ENCODE measurements around the gene AGMO. TPM values are rescaled to one million over a fixed set of nuclear protein-coding genes. Genes with fewer than 3 reads are reported as not detected.

The AGMO gene
- polyA plus RNA-seq, 2 of the 4 experiments (the other 2 are of a cell fraction), result 2.6 to 7.9 TPM

DNA sequence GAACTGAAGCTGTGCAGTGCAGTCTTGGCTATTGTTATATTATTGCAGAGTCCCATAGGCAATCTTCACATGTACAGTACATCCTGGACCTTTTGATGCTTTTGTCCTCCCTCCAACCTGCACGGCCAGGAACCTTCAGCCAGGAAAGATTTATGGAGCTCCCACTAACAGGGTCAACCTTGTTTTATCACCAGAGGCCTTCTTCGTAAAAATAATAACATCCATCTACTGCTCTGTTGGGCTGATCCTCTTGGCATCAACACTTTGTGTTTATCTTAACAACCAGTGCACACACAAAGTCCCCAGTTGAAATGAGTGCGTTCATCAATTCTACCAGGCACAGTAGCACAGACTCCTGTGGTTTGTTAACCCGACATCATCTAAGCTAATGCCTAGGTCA is 72.4 kb downstream of the AGMO start (continued):
- TF ChIP-seq MAZ (IDR thresholded peaks at IDR 0.05; ENCODE audit: borderline replicate concordance, low read depth, low read length) (no peak), USF2 (IDR thresholded peaks at IDR 0.05) (no peak), ELK1 (IDR thresholded peaks at IDR 0.05; ENCODE audit: low read depth, low read length) (no peak), NFE2L2 (conservative IDR thresholded peaks at IDR 0.05; ENCODE audit: low read length) (no peak), JUNB (IDR thresholded peaks at IDR 0.05) (no peak)

DNA sequence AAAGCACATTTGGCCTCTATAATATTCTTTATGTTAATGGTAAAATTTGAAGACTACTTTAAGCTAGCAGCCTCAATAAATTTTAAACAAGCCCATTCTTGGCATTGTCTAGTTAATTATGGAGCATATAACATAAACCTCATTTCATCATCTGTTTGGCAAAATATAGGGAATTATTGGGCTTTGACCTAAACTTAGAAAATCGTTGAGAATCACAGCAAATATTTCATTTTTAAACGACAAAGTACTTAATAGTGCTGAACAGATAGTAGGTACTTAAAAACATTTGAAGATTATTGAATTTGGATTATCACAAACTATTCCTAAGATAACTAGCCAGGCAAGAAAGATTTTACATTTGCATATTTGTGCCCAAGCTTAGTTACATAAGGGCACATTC is 73.4 kb downstream of the AGMO start:
- H3K4me2 ChIP-seq, result no peak overlapping the region
- H3K27ac ChIP-seq, result no peak overlapping the region
- TF ChIP-seq KDM1A (IDR thresholded peaks at IDR 0.05; ENCODE audit: low read depth) (no peak), BHLHE40 (IDR thresholded peaks at IDR 0.05; ENCODE audit: low read depth, low read length) (no peak), ZSCAN20 (CRISPR knock-in tag; IDR thresholded peaks at IDR 0.05) (no peak), POLR2AphosphoS2 (conservative IDR thresholded peaks at IDR 0.05; ENCODE audit: low read length) (no peak), RAD21 (conservative IDR thresholded peaks at IDR 0.05 in 1 of 2, IDR thresholded peaks at IDR 0.05 in 1 of 2) (no peak), POLR2A (IDR thresholded peaks at IDR 0.05; ENCODE audit: low read length) (no peak), MAX (IDR thresholded peaks at IDR 0.05) (no peak), HOXA7 (CRISPR knock-in tag; IDR thresholded peaks at IDR 0.05) (no peak), TFCP2L1 (CRISPR knock-in tag; IDR thresholded peaks at IDR 0.05) (no peak), GATA3 (IDR thresholded peaks at IDR 0.05; ENCODE audit: borderline replicate concordance) (no peak), HEYL (CRISPR knock-in tag; IDR thresholded peaks at IDR 0.05) (no peak), ZFP36 (IDR thresholded peaks at IDR 0.05; ENCODE audit: borderline replicate concordance, partially characterized antibody) (no peak), SMC3 (IDR thresholded peaks at IDR 0.05) (no peak), MYC (IDR thresholded peaks at IDR 0.05; ENCODE audit: borderline replicate concordance, low read length) (no peak)
- TF ChIP-seq, protein P1, sequence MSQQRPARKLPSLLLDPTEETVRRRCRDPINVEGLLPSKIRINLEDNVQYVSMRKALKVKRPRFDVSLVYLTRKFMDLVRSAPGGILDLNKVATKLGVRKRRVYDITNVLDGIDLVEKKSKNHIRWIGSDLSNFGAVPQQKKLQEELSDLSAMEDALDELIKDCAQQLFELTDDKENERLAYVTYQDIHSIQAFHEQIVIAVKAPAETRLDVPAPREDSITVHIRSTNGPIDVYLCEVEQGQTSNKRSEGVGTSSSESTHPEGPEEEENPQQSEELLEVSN (IDR thresholded peaks at IDR 0.05; ENCODE audit: borderline replicate concordance, low read depth), result no peak
- no peaks in the 10 kb centered on the region for H3K9me3 ChIP-seq
- no peaks in the 10 kb centered on the region for H3K4me1 ChIP-seq
- ATAC-seq (no peak), FAIRE-seq (no peak), DNase-seq (ENCODE audit: low read depth in 1 of 2, low spot score in 1 of 2) (no peak)
- ChIA-PET POLR2A (no interaction called here), CTCF (no interaction called here)
- no peak overlapping the region for H3K4me3 ChIP-seq
- WGBS (ENCODE audit: missing lambda C conversion rate), result 33% methylated on average over 2 of the region's 2 CpGs

DNA sequence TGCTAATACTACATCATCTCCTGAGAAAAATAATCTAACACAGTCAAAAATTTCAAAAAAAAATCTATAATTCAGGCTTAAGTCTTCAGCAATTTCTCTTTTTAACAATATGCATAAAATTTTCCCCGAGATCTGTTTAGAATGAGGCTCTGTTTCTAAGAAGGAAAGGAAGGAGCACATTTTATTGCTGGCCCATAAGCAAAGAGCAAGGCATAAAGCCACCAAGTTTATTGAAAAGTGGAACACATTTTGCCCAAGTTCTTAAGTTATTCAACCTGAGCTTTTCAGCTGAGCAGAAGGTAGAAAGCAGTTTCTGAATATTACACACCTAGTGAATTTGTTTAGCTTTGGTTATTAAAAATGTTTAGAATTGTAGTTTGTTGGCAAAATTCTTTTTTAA is 73.9 kb downstream of the AGMO start:
- DNase-seq (ENCODE audit: low read depth in 1 of 2, low spot score in 1 of 2) (no peak), ATAC-seq (no peak), FAIRE-seq (no peak)
- WGBS (ENCODE audit: missing lambda C conversion rate), result 24% methylated on average over 1 of the region's 1 CpG
- Histone ChIP-seq H3K27ac (no peak overlapping the region), H3K9me3 (no peaks in the 10 kb centered on the region), H3K4me3 (no peak overlapping the region), H3K4me2 (no peak overlapping the region), H3K4me1 (no peaks in the 10 kb centered on the region)
- TF ChIP-seq KDM1A (IDR thresholded peaks at IDR 0.05; ENCODE audit: low read depth) (no peak), POLR2AphosphoS2 (conservative IDR thresholded peaks at IDR 0.05; ENCODE audit: low read length) (no peak)
- CTCF ChIA-PET, result no interaction called here
- POLR2A ChIA-PET, result no interaction called here

- H3K4me2 ChIP-seq, result no peak overlapping the region
- no peak overlapping the region for H3K4me3 ChIP-seq
- no peaks in the 10 kb centered on the region for H3K4me1 ChIP-seq
- no peak for FAIRE-seq
- CTCF ChIA-PET, result interaction anchor here (0.6 kb wide), 1 partner anchor 467 kb away, joined by 3 read pairs; no protein-coding TSS in a partner anchor
- no peak overlapping the region for H3K27ac ChIP-seq
- no peak for DNase-seq (ENCODE audit: low read depth in 1 of 2, low spot score in 1 of 2)
- no peak for TF ChIP-seq HES2 (IDR thresholded peaks at IDR 0.05)
- no peak for TF ChIP-seq HOXB5 (CRISPR knock-in tag; IDR thresholded peaks at IDR 0.05)
- TF ChIP-seq HOXB13 (CRISPR knock-in tag; IDR thresholded peaks at IDR 0.05; ENCODE audit: low read depth), result no peak
- TF ChIP-seq RARB (CRISPR knock-in tag; IDR thresholded peaks at IDR 0.05), result no peak
- no peak for TF ChIP-seq TFCP2L1 (CRISPR knock-in tag; IDR thresholded peaks at IDR 0.05)
- no peak for TF ChIP-seq POLR2A (IDR thresholded peaks at IDR 0.05; ENCODE audit: low read length)
- TF ChIP-seq JUNB (IDR thresholded peaks at IDR 0.05), result no peak
- TF ChIP-seq FOXS1 (CRISPR knock-in tag; IDR thresholded peaks at IDR 0.05), result no peak
- TF ChIP-seq RNF2 (IDR thresholded peaks at IDR 0.05; ENCODE audit: borderline replicate concordance, low read depth), result no peak
- no peak for TF ChIP-seq SREBF2 (IDR thresholded peaks at IDR 0.05)
- TF ChIP-seq, protein P2, sequence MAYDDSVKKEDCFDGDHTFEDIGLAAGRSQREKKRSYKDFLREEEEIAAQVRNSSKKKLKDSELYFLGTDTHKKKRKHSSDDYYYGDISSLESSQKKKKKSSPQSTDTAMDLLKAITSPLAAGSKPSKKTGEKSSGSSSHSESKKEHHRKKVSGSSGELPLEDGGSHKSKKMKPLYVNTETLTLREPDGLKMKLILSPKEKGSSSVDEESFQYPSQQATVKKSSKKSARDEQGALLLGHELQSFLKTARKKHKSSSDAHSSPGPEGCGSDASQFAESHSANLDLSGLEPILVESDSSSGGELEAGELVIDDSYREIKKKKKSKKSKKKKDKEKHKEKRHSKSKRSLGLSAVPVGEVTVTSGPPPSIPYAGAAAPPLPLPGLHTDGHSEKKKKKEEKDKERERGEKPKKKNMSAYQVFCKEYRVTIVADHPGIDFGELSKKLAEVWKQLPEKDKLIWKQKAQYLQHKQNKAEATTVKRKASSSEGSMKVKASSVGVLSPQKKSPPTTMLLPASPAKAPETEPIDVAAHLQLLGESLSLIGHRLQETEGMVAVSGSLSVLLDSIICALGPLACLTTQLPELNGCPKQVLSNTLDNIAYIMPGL (CRISPR knock-in tag; IDR thresholded peaks at IDR 0.05; ENCODE audit: borderline replicate concordance), result no peak
- no peaks in the 10 kb centered on the region for H3K9me3 ChIP-seq
- ATAC-seq, result no peak
- 24% methylated on average over 5 of the region's 5 CpGs for WGBS (ENCODE audit: missing lambda C conversion rate)
- POLR2A ChIA-PET, result no interaction called here
Observed at GRCh38 chr7:15485998-15486397, 75.8 kb downstream of the AGMO start.
